ENCODE data around the gene MLLT10. TPM values are rescaled to one million over a fixed set of nuclear protein-coding genes. Genes with fewer than 3 reads are reported as not detected.

The MLLT10 gene
- total and polyA plus RNA-seq, 2 of the 8 experiments (the other 6 are each of a cell fraction or from before 2014, with no cell fraction given): 53.1 to 62.1 TPM

- Histone ChIP-seq H3K23me2 (ENCODE audit: low read depth, low read length) (peaks cover 15% of the 10 kb centered on the region; the same call in 1 of the 2 replicates), H3K36me3 (ENCODE audit: control insufficient read depth in 2 of 4, insufficient read depth in 4 of 4, low read length in 3 of 4) (no peaks in the 10 kb centered on the region), H3K27ac (ENCODE audit: low read depth, low read length) (no peak overlapping the region), H3K14ac (ENCODE audit: insufficient read length) (no peak overlapping the region), H4K5ac (ENCODE audit: insufficient read length, low read depth, low read length) (peak overlapping the region; percentile 25), H3K9ac (replicated peaks in 1 of 4; ENCODE audit: extremely low read depth in 1 of 4, low read depth in 3 of 4, low read length in 3 of 4) (no peak overlapping the region; a peak in 1 of 7 replicates), H3K79me1 (ENCODE audit: low read depth, low read length) (no peaks in the 10 kb centered on the region), H3K4me1 (replicated peaks in 1 of 4; ENCODE audit: control insufficient read depth in 3 of 4, insufficient read depth in 4 of 4, low read length in 3 of 4) (peaks cover 24 to 54% (median 39%) of the 10 kb centered on the region in 4 experiments), H3K4ac (replicated peaks; ENCODE audit: insufficient read length, low read depth, low read length) (peak overlapping the region; percentile 40), H3K4me2 (ENCODE audit: insufficient read depth in 1 of 2, low read depth in 2 of 2, low read length in 2 of 2) (peak overlapping the region; percentile 88 to 93), H3K18ac (ENCODE audit: extremely low read depth, low read length) (peak overlapping the region; percentile 27; the same call in 1 of the 2 replicates), H3K79me2 (ENCODE audit: control insufficient read depth in 1 of 2, insufficient read depth in 2 of 2, low read length in 2 of 2) (peaks cover 0 to 13% of the 10 kb centered on the region in 2 experiments; a peak in 1 of 4 replicates), H4K91ac (replicated peaks; ENCODE audit: insufficient read length, low read length) (peak overlapping the region; percentile 12), H3K56ac (replicated peaks; ENCODE audit: insufficient read length, low read depth, low read length) (no peak overlapping the region), H3K9me3 (ENCODE audit: insufficient read depth in 2 of 2, low read depth in 1 of 2, low read length in 1 of 2) (no peaks in the 10 kb centered on the region), H2AK5ac (ENCODE audit: low read depth, low read length) (peak overlapping the region; percentile 68), H3K23ac (ENCODE audit: insufficient read length) (no peak overlapping the region), H2BK12ac (ENCODE audit: low read depth, low read length) (peak overlapping the region; percentile 53; the same call in 1 of the 2 replicates), H3K27me3 (replicated peaks in 1 of 4; ENCODE audit: control insufficient read depth in 3 of 4, extremely low read depth in 1 of 4, insufficient read depth in 3 of 4, low read length in 3 of 4) (peaks cover 5 to 28% (median 16%) of the 10 kb centered on the region in 4 experiments; a peak in 6 of 7 replicates), H2BK20ac (ENCODE audit: low read length) (peak overlapping the region; percentile 72), H3K4me3 (ENCODE audit: extremely low read depth in 1 of 4, insufficient read depth in 2 of 4, low read depth in 3 of 4, low read length in 4 of 4) (peak overlapping the region in 1 of 4 experiments; percentile 73; a peak in 1 of 8 replicates), H2BK15ac (ENCODE audit: low read length) (no peak overlapping the region; the same call in 1 of the 2 replicates), H4K20me1 (replicated peaks in 1 of 2; ENCODE audit: control insufficient read depth in 1 of 2, insufficient read depth in 2 of 2, low read length in 2 of 2) (no peaks in the 10 kb centered on the region), H2AFZ (ENCODE audit: low read length) (no peak overlapping the region), H2BK5ac (ENCODE audit: low read depth, low read length) (no peak overlapping the region), H4K8ac (ENCODE audit: extremely low read depth, insufficient read depth, low read length) (no peak overlapping the region), H2BK120ac (replicated peaks; ENCODE audit: low read depth, low read length) (peak overlapping the region; percentile 7)
- WGBS, 2 experiments (ENCODE audit: extremely low coverage in 1 of 2, insufficient coverage in 1 of 2, insufficient read length in 1 of 2, insufficient replicate concordance in 2 of 2, low coverage in 1 of 2, low lambda C conversion rate in 2 of 2, missing lambda C conversion rate in 1 of 2): 40% methylated on average over 2 of the region's 2 CpGs; no CpG with 5 or more reads in 1 of the 2 experiments
- DNase-seq (ENCODE audit: low read depth in 1 of 2, low spot score in 2 of 2): peak in 1 of 2 experiments; percentile 44
- FAIRE-seq: peak; percentile 57
- TF ChIP-seq CEBPB (IDR thresholded peaks at IDR 0.05; ENCODE audit: low read depth, low read length): peak; percentile 73
- no peak for TF ChIP-seq CHD2 (IDR thresholded peaks at IDR 0.05; ENCODE audit: low read length)
- POLR2A ChIA-PET (ENCODE audit: partially characterized antibody): interaction anchor here (0.9 to 12.9 kb wide), 3 partner anchors 7 to 30 kb away, joined by 3 to 322 read pairs (median 148); partner anchors contain the start of gene SKIDA1
- CTCF ChIA-PET (ENCODE audit: partially characterized antibody): interaction anchor here (1.6 to 2.6 kb wide), 3 partner anchors 23 to 330 kb away, joined by 4 to 6 read pairs (median 4); no protein-coding TSS in a partner anchor
Observed at GRCh38 chr10:21501731-21502347, 32.2 kb upstream of the MLLT10 start.
